GM19328 (cell line): ENCODE results near the gene HOXD8.

Source experiments
- ATAC-seq: cut with Tn5 transposase; IDR thresholded peaks from one replicate; pipeline ENCODE4 v1.9.1; 2021; ENCODE audit warnings: mild to moderate bottlenecking, moderate library complexity; ENCODE audit not compliant: unreplicated experiment

HOXD8 gene

DNA sequence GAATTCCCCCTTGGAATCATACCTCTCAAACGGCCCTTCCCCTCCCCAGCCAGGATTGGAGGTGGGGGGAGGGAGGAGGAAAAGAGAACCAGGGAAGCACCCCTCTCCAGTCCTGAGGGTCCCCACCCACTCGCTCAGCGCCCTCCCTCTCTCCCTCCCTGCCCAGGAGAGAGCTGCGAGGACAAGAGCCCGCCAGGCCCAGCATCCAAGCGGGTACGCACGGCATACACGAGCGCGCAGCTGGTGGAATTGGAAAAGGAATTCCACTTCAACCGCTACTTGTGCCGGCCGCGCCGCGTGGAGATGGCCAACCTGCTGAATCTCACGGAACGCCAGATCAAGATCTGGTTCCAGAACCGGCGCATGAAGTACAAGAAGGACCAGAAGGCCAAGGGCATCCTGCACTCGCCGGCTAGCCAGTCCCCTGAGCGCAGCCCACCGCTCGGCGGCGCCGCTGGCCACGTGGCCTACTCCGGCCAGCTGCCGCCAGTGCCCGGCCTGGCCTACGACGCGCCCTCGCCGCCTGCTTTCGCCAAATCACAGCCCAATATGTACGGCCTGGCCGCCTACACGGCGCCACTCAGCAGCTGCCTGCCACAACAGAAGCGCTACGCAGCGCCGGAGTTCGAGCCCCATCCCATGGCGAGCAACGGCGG lies 42.0 kb downstream of the HOXD8 start:
- no peak for ATAC-seq

DNA sequence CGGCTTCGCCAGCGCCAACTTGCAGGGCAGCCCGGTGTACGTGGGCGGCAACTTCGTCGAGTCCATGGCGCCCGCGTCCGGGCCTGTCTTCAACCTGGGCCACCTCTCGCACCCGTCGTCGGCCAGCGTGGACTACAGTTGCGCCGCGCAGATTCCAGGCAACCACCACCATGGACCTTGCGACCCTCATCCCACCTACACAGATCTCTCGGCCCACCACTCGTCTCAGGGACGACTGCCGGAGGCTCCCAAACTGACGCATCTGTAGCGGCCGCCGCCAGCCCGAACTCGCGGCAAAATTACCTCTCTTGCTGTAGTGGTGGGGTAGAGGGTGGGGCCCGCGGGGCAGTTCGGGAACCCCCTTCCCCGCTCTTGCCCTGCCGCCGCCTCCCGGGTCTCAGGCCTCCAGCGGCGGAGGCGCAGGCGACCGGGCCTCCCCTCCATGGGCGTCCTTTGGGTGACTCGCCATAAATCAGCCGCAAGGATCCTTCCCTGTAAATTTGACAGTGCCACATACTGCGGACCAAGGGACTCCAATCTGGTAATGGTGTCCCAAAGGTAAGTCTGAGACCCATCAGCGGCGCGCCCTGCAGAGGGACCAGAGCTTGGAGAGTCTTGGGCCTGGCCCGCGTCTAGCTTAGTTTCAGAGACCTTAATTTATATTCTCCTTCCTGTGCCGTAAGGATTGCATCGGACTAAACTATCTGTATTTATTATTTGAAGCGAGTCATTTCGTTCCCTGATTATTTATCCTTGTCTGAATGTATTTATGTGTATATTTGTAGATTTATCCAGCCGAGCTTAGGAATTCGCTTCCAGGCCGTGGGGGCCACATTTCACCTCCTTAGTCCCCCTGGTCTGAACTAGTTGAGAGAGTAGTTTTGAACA lies 42.7 kb downstream of the HOXD8 start:
- ATAC-seq, result no peak

DNA sequence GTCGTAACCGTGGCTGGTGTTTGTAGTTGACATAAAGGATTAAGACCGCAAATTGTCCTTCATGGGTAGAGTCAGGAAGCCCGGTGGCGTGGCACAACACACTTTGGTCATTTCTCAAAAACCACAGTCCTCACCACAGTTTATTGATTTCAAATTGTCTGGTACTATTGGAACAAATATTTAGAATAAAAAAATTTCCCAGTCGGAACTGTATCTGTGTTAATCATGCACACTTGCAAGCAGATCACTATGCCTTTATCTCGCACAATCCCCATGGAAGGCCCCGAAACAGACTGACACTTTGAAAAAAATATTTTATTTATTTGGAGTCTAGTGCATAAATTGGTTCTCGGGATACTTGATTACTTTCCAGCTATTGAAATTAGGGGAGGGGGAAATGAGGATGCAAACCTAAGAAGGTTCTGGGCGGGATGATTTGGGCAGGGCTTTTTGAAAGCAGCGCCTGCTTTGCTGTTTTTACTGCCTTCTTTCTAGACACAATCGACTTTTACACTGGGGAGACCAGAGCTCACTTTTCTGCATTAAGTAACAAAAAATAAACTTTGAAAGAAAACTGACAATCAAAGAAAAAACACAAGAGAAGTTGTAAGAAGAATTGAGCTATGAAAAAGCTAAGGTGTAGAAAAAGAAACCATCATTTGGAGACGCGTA lies 43.5 kb downstream of the HOXD8 start:
- no peak for ATAC-seq

DNA sequence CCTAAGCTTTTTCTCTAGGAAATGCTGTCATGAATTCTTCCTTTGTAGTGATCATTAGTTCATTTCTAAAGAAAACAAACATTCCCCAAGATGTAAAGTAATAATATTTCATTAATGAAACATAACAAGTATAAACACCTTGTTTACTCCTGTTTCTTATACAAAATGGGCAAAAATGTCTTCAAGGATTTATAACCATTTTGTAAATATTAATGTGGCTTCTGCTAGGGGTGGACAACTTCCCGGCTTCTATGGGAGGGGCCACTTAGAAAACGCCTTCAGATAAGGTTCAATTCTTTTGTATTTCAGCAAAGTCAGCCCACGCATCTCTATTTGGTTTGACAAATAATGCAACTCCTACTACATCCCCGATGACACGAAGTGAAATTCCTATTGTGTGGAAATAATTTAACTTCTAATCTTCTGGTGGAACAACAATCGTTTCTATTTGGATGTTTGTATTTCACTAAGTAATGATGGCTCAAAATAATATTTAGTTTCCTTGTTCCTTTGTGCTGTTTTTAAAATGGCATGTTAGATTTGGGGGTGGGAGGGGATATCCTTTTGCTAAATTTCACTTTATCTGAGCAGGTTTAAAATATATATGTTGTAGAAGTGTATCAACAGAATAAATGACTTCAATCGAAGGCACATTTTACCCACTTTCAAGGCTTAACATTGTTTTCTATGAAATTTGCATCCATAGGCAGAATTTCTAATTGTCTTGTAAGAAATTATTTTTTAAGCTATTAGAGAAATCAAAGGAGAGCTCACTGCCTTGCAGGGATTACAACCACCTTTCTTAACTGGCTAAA lies 44.3 kb downstream of the HOXD8 start:
- ATAC-seq, result no peak

DNA sequence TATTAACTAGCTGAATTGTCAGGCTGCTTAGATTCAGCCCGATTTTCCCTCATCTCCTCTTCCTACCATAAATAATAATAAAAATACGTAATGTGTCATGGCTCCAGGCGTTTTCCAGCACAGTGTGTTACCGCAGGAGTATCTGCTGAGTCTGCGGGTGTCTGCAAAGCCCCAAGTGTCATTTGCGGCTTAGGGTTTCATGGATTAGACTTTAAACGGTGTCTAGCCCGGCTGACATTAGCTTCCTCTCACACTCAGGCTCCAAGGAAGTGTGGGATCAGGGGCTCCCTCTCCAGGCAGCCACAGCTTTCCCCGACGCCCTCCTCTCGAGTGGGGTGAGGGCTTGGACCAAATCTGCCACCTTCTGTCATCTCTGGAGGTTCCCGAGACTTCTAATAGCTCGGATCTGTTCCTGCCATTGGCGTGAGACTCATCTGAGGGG lies 44.9 kb downstream of the HOXD8 start:
- no peak for ATAC-seq

DNA sequence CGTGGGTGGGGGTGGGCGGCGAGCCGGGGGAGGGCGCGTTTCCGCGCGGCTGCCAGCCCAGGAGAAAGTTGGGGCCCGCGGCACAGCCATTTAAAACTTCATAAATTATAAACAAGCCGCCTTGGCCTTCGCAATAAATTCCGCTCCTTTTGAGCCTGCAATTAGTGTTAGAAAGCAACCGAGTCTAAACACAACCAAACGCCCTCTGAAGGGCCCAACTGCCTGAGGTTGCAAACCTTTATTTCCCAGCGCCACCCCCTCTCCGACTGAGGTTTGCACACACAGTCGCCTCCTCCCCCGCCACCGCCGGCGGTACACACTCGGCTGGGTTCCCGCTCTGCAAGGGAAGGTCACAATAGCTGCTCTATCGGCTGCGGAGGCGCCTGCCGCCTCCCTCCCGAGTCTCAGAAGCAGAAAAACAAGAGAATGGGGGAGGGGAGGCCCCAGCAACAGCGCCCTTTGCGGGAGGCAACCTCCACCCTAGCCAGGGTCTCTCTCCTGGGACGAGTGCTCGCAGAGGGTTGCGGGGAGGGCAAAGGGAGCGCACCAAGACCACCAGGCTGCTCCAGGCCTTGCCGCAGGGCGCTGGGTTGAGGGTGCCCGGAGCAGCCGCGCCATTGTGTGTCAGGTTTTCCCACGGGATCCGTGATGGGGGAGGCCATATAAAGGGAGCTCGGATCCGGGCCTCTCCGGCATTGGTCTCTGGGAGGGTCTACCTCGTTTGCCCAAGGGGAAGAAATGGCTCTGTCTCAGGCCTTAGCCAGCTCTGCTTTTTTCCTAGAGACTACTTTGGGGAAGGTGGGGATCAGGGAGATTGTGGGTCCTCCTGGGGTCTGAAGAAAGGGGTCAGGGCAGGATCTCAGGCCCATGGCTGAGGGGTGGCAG lies 45.6 kb downstream of the HOXD8 start:
- ATAC-seq, result no peak

DNA sequence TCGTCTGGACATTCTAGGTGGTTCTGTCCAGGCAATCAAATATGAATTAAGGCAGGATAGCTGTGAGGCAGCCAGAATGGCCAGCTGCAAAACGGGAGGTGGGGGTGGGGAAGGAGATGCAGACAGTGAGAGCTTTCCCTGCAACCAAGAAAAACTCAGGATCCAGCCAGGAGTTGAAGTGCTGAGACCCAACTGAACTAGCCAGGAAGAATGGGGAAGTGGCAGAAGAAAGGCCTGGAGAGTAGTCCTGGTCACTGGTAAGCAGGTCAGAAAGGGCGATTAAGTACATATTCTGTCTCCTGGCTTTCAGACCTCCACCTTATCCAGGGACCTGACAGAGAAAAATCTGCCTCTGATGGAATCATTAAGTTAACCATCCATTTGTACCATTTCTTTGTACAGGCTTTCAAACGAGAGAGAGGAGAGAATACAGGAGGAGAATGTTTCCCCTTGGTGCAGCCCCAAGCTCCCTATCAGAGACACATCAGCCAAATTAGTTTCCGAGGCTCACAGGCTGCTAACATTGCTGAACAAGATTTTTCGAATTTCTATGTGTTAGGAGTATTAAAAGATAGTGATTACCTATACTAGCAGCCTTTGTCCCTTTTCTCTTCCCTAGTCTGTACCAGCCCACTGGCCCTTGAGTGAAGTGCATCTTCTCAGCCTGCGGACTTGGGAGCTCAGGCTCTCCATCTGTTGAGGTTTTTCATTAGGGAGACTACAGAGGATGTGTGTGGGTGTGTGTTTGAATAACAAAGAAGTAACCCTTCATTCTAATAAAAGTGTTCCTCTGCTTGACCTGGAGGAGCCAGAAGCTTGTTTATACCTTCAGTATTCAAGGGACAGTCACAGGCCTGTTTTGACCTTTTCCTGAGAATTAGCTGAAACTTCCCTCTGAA lies 46.5 kb downstream of the HOXD8 start:
- no peak for ATAC-seq

DNA sequence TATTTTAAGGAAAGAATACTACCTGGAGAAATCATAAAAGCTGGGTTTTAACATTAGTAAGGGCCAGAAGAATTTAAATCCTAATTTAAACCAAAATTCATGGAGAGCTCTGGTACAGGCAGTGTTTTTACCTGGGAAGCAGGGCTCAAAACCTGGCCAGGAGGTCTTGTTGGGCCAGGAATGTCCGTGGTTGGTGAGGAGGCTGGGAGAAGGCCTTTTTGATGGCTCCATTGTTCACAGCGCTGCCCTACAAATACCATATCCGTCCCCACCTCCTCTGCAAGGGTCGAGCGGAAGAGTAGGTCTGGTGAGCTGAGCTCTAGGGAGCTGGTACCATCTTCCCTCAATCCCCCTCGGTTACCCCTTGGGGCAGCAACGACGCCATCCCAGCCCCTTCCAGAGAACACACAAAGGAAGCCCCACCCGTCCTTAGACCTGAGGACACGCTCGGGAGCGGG lies 48.1 kb downstream of the HOXD8 start:
- ATAC-seq, result no peak

DNA sequence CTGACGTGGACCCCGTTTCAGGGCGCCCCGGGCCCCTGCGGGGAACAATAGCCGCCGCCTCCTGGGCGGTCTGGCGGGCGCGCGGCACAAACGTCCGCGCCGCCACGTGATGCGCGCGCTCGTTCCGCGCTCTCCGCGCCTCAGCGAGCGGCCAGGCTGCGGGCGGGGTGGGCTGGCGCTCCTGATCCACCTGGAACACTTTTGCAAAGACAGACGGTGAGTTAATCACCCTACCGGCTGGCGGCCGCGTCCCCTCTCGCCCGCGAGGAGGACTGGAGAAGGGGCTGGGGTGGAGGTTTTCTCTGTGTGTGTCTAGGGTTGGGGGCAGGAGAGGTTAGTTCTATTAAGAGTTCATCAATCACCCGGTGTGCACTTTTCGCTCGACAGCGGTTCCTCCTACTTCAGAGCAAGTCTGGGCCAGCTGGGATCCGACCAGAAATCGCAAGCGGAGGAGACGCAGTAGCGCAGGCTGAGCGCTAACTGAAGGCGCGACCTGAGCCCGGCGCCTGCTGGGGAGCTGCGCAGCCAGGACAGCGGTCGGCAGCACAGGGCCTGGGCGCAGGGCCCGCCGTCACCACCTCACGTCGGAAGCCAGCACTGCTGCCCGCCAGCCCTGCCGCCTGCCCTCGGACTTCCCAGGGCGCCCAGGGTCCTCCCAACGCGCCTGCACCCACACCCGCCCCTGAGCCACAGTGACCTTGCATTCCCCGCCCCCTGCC lies 48.7 kb downstream of the HOXD8 start:
- ATAC-seq, result no peak

DNA sequence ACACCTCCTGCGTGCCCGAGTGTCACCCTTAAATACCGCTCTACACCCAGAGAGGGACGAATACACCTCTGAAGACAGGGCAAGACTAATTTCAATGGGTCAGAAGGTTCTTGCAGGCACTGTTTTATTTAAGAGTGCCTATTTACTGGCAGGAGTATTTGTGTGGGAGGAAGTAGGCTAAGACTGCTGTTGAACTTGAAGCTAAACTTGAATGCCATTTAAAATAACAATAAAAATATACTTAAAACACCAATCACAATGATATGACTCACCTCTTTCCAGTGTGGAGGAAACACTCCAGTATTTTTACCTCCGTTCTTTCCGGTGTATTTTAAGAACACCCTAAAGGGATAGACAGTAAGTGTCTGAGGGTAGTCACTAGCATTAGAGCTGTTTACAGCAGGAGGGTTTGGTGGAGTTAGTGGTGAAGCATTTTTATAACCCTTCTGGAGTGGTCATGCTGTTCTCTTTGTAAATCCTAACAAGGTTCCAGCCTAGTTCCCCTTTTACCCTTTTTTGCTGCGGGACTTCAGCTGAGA lies 49.3 kb downstream of the HOXD8 start:
- no peak for ATAC-seq

DNA sequence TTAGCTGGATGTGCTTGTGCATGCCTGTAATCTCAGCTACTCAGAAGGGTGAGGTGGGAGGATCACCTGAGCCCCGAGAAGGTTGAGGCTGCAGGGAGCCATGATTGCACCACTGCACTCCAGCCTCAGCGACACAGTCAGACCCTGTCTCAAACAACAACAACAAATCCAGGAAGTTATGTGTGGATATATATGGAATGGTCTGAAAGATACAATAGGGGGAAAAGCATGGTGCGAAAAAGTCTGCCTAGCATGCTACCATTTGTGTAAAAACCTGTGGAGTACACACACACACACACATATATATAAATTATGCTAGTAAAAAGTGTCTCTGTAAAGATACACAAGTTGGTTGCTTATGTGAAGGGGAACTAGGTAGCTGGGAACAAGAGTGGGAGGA lies 52.0 kb downstream of the HOXD8 start:
- no peak for ATAC-seq
